ENCODE results near the gene BMP5.

GRCh38 chr6:55756531-55757031 is 118.8 kb downstream of the BMP5 start:
- TF ChIP-seq CTCF (IDR thresholded peaks at IDR 0.05; ENCODE audit: low read depth, low read length, poor library complexity, severe bottlenecking) = no peak
- no peak for TF ChIP-seq EZH2phosphoT487 (IDR thresholded peaks at IDR 0.05; ENCODE audit: borderline replicate concordance, low read length)
